K562 (cell line): ENCODE measurements around the gene SLC44A5. TPM values are rescaled to one million over a fixed set of nuclear protein-coding genes. Genes with fewer than 3 reads are reported as not detected.

ENCODE experiments used
- POLR2H ChIP-seq: IDR thresholded peaks from 2 replicates; pipeline ENCODE4 v1.6.1; 2016; ENCODE audit warnings: missing genetic modification characterization, low read depth, mild to moderate bottlenecking, control low read depth, missing compliant biosample characterization, moderate library complexity
- SRSF7 ChIP-seq: fragments of 200-400 bp; formaldehyde crosslinking; optimal IDR thresholded peaks from 2 replicates; pipeline ENCODE3; 2017; ENCODE audit warnings: mild to moderate bottlenecking, low read depth, low read length
- TCFL5 ChIP-seq: fragments of 250-450 bp; sonication (Bioruptor Pico); conservative IDR thresholded peaks from 2 replicates; pipeline ENCODE4 v1.6.1; 2021; ENCODE audit warnings: mild to moderate bottlenecking, moderate library complexity, matching md5 sums
- TRIM24 ChIP-seq, 2 experiments: fragments of 450-650 bp; IDR thresholded peaks; 2 replicates each; pipeline ENCODE4 v1.6.1; 2016
- ZNF140 ChIP-seq: fragments of 250-450 bp; sonication (Bioruptor Pico); IDR thresholded peaks from 2 replicates; pipeline ENCODE4 v1.8.0; 2021; ENCODE audit warnings: moderate library complexity, mild to moderate bottlenecking, inconsistent platforms
- ZNF764 ChIP-seq: fragments of 250-450 bp; sonication (Bioruptor Pico); IDR thresholded peaks from 2 replicates; pipeline ENCODE4 v1.4.0; 2020; ENCODE audit warnings: low read depth, mild to moderate bottlenecking, moderate library complexity
- ZZZ3 ChIP-seq: fragments of 450-650 bp; IDR thresholded peaks from 2 replicates; pipeline ENCODE4 v1.6.1; 2016; ENCODE audit warnings: antibody characterized with exemption, mild to moderate bottlenecking, moderate library complexity
- polyA plus RNA-seq, 8 experiments: library from polyadenylated mRNA; depleted of rRNA in 4 of 8; stranded (reverse) in 5 of 8; unstranded in 3 of 8; fragments of >200 nt; fragmentation: Nextera tagmentation in 2 of 8; fragmentation: Illumina TruSeq in 1 of 8; extraction: Ambion mirVana in 2 of 8; extraction: Trizol in 1 of 8; gene quantifications; 2 replicates each; pipeline versions ENCODE4 v1.2.1 to v1.2.3, GENCODE V29; 2011 to 2014; ENCODE audit warnings: inconsistent platforms in 1 of 8, missing spikeins in 1 of 8
- total RNA-seq, 7 experiments: library from RNA; depleted of rRNA in 6 of 7; stranded (reverse); fragments of >200 nt in 6 of 7; fragmentation: Illumina TruSeq in 2 of 7; extraction: Trizol in 2 of 7; gene quantifications; 2 replicates each; pipeline versions ENCODE4 v1.2.1 to v1.2.3, GENCODE V29; 2011 to 2021; ENCODE audit warnings: low replicate concordance in 1 of 7
- TF ChIP-seq, protein P1 (sequence below): sonication (generic); formaldehyde crosslinking; IDR thresholded peaks from 2 replicates; pipeline ENCODE4 v1.8.0; 2022; ENCODE audit warnings: mild to moderate bottlenecking, missing genetic modification reagents
- TF ChIP-seq, protein P2 (sequence below): sonication (generic); formaldehyde crosslinking; IDR thresholded peaks from 2 replicates; pipeline ENCODE4 v1.8.1; 2023; ENCODE audit warnings: missing genetic modification reagents, mild to moderate bottlenecking, borderline replicate concordance
- TF ChIP-seq, protein P3 (sequence below), 3 experiments: fragments of 200-800 bp in 1 of 3; fragments of 250-450 bp in 1 of 3; fragments of 450-650 bp in 1 of 3; sonication (Bioruptor Pico) in 1 of 3; sonication (Bioruptor generic) in 1 of 3; formaldehyde crosslinking in 1 of 3; IDR thresholded peaks; 2 replicates each; pipeline versions ENCODE4 v1.6.1 to v1.8.0; 2016 to 2022; ENCODE audit warnings: mild to moderate bottlenecking in 2 of 3, missing genetic modification characterization in 2 of 3, missing compliant biosample characterization in 1 of 3, moderate library complexity in 1 of 3
- TF ChIP-seq, protein P4 (sequence below): fragments of 200-400 bp; formaldehyde crosslinking; IDR thresholded peaks from 2 replicates; pipeline ENCODE4 v1.6.1; 2017; ENCODE audit warnings: mild to moderate bottlenecking, low read depth, low read length, moderate library complexity

The SLC44A5 gene
- total and polyA plus RNA-seq, 9 of the 15 experiments (the other 6 are each of a cell fraction or from before 2014, with no cell fraction given), result 1.2 to 10.1 (median 3.2) TPM

DNA sequence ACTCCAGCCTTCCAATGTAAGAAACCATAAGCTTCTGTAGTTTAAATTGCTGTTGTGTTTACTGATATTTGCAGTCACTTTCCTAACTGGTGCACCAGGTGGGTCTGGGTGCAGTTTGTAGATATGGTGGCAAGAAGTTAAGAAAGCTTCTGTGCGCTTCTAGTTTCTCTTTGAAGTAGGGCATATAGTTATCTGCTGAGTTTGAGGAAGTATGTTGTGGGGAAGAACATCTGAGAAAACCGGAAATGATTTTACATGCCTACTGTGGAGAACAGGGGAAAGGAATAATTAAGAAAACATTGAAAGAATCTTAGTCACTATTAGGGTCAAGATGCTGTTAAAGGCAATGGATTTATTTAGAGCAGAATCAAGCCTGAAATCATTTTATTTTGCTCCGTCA is 14.9 kb upstream of the SLC44A5 start (continued):
- TF ChIP-seq, protein P1, sequence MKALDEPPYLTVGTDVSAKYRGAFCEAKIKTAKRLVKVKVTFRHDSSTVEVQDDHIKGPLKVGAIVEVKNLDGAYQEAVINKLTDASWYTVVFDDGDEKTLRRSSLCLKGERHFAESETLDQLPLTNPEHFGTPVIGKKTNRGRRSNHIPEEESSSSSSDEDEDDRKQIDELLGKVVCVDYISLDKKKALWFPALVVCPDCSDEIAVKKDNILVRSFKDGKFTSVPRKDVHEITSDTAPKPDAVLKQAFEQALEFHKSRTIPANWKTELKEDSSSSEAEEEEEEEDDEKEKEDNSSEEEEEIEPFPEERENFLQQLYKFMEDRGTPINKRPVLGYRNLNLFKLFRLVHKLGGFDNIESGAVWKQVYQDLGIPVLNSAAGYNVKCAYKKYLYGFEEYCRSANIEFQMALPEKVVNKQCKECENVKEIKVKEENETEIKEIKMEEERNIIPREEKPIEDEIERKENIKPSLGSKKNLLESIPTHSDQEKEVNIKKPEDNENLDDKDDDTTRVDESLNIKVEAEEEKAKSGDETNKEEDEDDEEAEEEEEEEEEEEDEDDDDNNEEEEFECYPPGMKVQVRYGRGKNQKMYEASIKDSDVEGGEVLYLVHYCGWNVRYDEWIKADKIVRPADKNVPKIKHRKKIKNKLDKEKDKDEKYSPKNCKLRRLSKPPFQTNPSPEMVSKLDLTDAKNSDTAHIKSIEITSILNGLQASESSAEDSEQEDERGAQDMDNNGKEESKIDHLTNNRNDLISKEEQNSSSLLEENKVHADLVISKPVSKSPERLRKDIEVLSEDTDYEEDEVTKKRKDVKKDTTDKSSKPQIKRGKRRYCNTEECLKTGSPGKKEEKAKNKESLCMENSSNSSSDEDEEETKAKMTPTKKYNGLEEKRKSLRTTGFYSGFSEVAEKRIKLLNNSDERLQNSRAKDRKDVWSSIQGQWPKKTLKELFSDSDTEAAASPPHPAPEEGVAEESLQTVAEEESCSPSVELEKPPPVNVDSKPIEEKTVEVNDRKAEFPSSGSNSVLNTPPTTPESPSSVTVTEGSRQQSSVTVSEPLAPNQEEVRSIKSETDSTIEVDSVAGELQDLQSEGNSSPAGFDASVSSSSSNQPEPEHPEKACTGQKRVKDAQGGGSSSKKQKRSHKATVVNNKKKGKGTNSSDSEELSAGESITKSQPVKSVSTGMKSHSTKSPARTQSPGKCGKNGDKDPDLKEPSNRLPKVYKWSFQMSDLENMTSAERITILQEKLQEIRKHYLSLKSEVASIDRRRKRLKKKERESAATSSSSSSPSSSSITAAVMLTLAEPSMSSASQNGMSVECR (CRISPR knock-in tag), result no peak
- TF ChIP-seq, protein P2, sequence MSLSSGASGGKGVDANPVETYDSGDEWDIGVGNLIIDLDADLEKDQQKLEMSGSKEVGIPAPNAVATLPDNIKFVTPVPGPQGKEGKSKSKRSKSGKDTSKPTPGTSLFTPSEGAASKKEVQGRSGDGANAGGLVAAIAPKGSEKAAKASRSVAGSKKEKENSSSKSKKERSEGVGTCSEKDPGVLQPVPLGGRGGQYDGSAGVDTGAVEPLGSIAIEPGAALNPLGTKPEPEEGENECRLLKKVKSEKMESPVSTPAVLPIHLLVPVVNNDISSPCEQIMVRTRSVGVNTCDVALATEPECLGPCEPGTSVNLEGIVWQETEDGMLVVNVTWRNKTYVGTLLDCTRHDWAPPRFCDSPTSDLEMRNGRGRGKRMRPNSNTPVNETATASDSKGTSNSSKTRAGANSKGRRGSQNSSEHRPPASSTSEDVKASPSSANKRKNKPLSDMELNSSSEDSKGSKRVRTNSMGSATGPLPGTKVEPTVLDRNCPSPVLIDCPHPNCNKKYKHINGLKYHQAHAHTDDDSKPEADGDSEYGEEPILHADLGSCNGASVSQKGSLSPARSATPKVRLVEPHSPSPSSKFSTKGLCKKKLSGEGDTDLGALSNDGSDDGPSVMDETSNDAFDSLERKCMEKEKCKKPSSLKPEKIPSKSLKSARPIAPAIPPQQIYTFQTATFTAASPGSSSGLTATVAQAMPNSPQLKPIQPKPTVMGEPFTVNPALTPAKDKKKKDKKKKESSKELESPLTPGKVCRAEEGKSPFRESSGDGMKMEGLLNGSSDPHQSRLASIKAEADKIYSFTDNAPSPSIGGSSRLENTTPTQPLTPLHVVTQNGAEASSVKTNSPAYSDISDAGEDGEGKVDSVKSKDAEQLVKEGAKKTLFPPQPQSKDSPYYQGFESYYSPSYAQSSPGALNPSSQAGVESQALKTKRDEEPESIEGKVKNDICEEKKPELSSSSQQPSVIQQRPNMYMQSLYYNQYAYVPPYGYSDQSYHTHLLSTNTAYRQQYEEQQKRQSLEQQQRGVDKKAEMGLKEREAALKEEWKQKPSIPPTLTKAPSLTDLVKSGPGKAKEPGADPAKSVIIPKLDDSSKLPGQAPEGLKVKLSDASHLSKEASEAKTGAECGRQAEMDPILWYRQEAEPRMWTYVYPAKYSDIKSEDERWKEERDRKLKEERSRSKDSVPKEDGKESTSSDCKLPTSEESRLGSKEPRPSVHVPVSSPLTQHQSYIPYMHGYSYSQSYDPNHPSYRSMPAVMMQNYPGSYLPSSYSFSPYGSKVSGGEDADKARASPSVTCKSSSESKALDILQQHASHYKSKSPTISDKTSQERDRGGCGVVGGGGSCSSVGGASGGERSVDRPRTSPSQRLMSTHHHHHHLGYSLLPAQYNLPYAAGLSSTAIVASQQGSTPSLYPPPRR (CRISPR knock-in tag), result no peak
- TF ChIP-seq, protein P3, sequence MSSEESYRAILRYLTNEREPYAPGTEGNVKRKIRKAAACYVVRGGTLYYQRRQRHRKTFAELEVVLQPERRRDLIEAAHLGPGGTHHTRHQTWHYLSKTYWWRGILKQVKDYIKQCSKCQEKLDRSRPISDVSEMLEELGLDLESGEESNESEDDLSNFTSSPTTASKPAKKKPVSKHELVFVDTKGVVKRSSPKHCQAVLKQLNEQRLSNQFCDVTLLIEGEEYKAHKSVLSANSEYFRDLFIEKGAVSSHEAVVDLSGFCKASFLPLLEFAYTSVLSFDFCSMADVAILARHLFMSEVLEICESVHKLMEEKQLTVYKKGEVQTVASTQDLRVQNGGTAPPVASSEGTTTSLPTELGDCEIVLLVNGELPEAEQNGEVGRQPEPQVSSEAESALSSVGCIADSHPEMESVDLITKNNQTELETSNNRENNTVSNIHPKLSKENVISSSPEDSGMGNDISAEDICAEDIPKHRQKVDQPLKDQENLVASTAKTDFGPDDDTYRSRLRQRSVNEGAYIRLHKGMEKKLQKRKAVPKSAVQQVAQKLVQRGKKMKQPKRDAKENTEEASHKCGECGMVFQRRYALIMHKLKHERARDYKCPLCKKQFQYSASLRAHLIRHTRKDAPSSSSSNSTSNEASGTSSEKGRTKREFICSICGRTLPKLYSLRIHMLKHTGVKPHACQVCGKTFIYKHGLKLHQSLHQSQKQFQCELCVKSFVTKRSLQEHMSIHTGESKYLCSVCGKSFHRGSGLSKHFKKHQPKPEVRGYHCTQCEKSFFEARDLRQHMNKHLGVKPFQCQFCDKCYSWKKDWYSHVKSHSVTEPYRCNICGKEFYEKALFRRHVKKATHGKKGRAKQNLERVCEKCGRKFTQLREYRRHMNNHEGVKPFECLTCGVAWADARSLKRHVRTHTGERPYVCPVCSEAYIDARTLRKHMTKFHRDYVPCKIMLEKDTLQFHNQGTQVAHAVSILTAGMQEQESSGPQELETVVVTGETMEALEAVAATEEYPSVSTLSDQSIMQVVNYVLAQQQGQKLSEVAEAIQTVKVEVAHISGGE (CRISPR knock-in tag; IDR thresholded peaks at IDR 0.05), result peak in 1 of 3 experiments; percentile 53; a peak in 1 of 6 replicates
- TF ChIP-seq TCFL5 (CRISPR knock-in tag) (no peak), TRIM24 (IDR thresholded peaks at IDR 0.05) (no peak), POLR2H (no peak), SRSF7 (no peak), ZNF764 (CRISPR knock-in tag) (no peak), ZZZ3 (no peak), ZNF140 (CRISPR knock-in tag) (no peak)
- TF ChIP-seq, protein P4, sequence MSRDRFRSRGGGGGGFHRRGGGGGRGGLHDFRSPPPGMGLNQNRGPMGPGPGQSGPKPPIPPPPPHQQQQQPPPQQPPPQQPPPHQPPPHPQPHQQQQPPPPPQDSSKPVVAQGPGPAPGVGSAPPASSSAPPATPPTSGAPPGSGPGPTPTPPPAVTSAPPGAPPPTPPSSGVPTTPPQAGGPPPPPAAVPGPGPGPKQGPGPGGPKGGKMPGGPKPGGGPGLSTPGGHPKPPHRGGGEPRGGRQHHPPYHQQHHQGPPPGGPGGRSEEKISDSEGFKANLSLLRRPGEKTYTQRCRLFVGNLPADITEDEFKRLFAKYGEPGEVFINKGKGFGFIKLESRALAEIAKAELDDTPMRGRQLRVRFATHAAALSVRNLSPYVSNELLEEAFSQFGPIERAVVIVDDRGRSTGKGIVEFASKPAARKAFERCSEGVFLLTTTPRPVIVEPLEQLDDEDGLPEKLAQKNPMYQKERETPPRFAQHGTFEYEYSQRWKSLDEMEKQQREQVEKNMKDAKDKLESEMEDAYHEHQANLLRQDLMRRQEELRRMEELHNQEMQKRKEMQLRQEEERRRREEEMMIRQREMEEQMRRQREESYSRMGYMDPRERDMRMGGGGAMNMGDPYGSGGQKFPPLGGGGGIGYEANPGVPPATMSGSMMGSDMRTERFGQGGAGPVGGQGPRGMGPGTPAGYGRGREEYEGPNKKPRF, result no peak
